GM18519 (cell line): ENCODE measurements around the gene TNFSF10.
"Not testable (repeated sequence)": the region's sequence is repeated elsewhere in the genome, so short reads cannot be mapped to it uniquely, and the experiment has no call there.

Experiments
- ATAC-seq: cut with Tn5 transposase; IDR thresholded peaks from one replicate; pipeline ENCODE4 v1.9.1; 2021; ENCODE audit warnings: mild to moderate bottlenecking, moderate library complexity; ENCODE audit not compliant: unreplicated experiment, low FRiP score

The TNFSF10 gene

GRCh38 chr3:172546105-172546504, 22.9 kb upstream of the TNFSF10 start:
- no peak for ATAC-seq

- ATAC-seq = no peak
Observed at GRCh38 chr3:172544404-172544803, 21.2 kb upstream of the TNFSF10 start.

GRCh38 chr3:172543884-172544283, 20.7 kb upstream of the TNFSF10 start:
- ATAC-seq = no peak

GRCh38 chr3:172543419-172543818, 20.2 kb upstream of the TNFSF10 start:
- ATAC-seq = no peak

GRCh38 chr3:172542999-172543398, 19.8 kb upstream of the TNFSF10 start:
- ATAC-seq = no peak

GRCh38 chr3:172541945-172542488, 18.8 kb upstream of the TNFSF10 start:
- no peak for ATAC-seq

- no peak for ATAC-seq
Observed at GRCh38 chr3:172540049-172540448, 16.8 kb upstream of the TNFSF10 start.

- no peak for ATAC-seq
Observed at GRCh38 chr3:172539273-172539672, 16.0 kb upstream of the TNFSF10 start.

GRCh38 chr3:172538368-172539151, 15.3 kb upstream of the TNFSF10 start:
- ATAC-seq = no peak

- no peak for ATAC-seq
Observed at GRCh38 chr3:172537507-172538158, 14.4 kb upstream of the TNFSF10 start.

- no peak for ATAC-seq
Observed at GRCh38 chr3:172536993-172537419, 13.8 kb upstream of the TNFSF10 start.

GRCh38 chr3:172536505-172536904, 13.3 kb upstream of the TNFSF10 start:
- ATAC-seq = no peak

- no peak for ATAC-seq
Observed at GRCh38 chr3:172530566-172530965, 7.3 kb upstream of the TNFSF10 start.

- ATAC-seq = no peak
Observed at GRCh38 chr3:172530101-172530561, 6.9 kb upstream of the TNFSF10 start.

- no peak for ATAC-seq
Observed at GRCh38 chr3:172528677-172529076, 5.4 kb upstream of the TNFSF10 start.

- no peak for ATAC-seq
Observed at GRCh38 chr3:172527306-172527705, 4.1 kb upstream of the TNFSF10 start.

GRCh38 chr3:172525116-172525613, 1.9 kb upstream of the TNFSF10 start:
- no peak for ATAC-seq

- ATAC-seq = no peak
Observed at GRCh38 chr3:172524611-172525010, 1.4 kb upstream of the TNFSF10 start.

GRCh38 chr3:172521837-172522726, 1.1 kb downstream of the TNFSF10 start:
- not testable (repeated sequence) for ATAC-seq

GRCh38 chr3:172520301-172520831, 2.9 kb downstream of the TNFSF10 start:
- ATAC-seq = peak; percentile 57
